ENCODE data around the gene ROR2.
"Not testable (repeated sequence)": the region's sequence is repeated elsewhere in the genome, so short reads cannot be mapped to it uniquely, and the experiment has no call there.

ROR2 gene

GRCh38 chr9:91564081-91564670, 385.9 kb downstream of the ROR2 start:
- DNase-seq (ENCODE audit: low spot score) = no peak

DNA sequence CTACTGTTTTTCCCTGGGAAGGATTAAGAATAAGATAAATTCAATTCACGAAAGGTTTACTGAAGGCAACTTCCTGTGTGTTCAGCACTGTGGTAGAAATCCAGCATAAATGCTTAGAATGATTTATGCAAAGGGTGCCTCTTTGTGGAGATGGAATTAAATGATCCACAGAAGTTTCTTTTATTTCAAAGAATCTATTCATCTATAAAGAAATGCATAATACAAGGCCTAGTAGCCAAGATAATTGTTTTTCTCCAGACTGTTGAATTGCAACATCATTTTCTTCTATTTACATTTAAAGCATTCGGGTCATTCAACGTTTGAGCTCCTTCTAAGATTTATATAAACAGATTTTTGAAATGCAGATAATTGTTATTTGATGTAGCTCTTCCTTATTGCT, 387.6 kb downstream of the ROR2 start:
- no peak for DNase-seq (ENCODE audit: low spot score)

DNA sequence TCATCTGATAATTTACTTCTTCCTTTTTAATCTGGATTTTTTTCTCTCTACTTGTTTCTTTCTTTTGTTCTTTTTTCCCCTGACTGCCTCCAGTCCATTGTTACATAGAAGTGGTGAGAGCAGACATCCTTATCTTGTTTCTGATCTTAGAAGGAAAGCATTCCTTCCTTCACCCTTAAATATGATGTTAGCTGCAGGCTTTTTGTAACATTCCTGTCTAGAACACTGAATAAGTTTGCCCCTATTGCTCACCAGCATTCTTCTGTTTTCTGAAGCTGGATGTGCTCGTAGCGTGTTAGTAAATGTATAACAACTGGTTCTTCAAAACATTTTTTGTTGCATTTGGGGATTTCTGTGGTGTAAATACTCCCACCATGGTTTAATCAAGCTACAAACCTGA, 389.7 kb downstream of the ROR2 start:
- DNase-seq (ENCODE audit: low spot score) = no peak

DNA sequence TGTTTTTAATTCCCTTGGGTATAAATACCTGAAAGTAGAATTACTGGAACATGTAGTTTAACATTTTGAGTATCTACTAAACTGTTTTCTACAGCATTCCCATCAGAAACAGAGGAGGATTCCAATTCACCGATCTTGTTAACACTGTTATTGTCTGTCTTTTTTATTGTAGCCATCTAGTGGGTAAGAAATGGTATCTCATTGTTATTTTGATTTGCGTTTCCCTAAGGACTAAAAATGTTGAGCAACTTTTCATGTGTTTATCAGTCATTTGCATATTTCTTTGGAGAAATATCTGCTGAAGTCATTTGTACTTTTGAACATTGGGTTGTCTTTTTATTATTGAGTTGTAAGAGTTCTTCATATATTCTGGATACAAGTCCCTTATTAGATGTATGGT, 391.1 kb downstream of the ROR2 start:
- no peak for DNase-seq (ENCODE audit: low spot score)

DNA sequence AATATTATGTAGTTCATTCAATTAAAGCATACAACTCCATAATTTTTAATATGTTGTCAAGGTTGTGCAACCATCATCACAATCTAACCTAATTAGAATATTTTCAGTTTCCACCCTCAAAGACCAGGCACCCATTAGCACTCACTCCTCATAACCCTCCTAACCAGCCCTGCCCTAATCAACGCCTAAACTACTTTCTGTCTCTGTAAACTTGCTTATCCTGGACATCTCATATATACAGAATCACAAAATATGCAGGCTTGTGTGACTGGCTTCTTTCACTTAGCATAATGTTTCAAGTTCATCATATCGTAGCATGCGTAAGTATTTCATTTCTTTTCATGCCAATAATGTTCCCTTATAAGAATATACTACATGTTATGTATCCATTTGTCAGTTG, 391.6 kb downstream of the ROR2 start:
- no peak for DNase-seq (ENCODE audit: low spot score)

GRCh38 chr9:91557327-91557726, 392.7 kb downstream of the ROR2 start:
- DNase-seq (ENCODE audit: low spot score) = no peak

GRCh38 chr9:91555132-91555531, 394.9 kb downstream of the ROR2 start:
- no peak for DNase-seq (ENCODE audit: low spot score)

DNA sequence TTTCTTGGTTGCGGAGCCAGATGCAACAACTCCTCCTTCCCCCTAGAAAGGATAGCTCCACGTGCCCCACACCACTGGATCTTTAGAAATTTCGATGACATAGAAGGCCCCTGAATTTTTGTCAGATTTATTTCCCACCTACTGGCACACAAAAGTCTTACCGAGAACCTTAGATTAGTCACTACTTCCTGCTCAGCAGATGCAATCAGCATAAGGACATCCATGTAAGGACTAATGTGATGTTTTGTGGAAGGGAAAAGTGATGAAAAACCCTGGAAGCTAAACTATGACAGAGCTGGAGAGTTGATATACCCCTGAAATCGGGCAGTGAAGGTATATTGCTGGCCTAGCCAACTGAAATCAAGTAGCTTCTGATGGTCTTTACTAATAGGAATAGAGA, 400.9 kb downstream of the ROR2 start:
- DNase-seq (ENCODE audit: low spot score) = no peak

- DNase-seq (ENCODE audit: low spot score) = no peak
These were observed 402.9 kb downstream of the ROR2 start for GRCh38 chr9:91547081-91547480.

DNA sequence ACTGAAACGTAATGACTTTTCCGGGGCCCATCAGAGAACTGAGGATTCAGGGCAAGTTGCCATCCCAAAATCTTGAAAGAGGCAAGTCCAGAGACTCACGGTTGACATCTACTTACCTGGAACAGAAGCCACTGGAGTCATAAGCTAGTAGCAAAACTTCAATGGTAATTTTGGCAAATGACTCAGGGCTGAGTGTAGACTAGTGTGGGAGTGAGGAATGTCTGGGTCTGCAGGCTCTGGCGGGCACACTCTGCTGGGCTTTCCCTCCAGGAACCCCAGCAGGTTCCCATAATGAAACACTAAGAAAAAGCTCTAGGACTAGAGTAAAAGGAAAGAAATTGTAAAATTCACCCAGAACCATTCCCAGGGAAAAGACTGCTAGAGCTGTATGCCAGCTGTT, 403.5 kb downstream of the ROR2 start:
- no peak for DNase-seq (ENCODE audit: low spot score)

DNA sequence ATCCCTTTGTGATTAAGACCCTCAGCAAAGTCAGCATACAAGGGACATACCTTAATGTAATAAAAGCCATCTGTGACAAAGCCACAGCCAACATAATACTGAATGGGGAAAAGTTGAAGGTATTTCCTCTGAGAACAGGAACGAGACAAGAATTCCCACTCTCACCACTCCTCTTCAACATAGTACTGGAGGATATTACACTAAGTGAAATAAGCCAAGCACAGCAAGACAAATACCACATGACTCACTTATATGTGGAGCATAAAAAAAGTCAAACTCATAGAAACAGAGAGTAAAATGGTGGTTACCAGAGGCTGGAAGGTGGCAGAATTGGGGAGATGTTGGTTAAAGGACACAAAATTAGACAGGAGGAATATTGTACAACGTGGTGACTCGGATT, 408.3 kb downstream of the ROR2 start:
- no peak for DNase-seq (ENCODE audit: low spot score)

- not testable (repeated sequence) for DNase-seq (ENCODE audit: low spot score)
These were observed 409.5 kb downstream of the ROR2 start for GRCh38 chr9:91540506-91540905.

DNA sequence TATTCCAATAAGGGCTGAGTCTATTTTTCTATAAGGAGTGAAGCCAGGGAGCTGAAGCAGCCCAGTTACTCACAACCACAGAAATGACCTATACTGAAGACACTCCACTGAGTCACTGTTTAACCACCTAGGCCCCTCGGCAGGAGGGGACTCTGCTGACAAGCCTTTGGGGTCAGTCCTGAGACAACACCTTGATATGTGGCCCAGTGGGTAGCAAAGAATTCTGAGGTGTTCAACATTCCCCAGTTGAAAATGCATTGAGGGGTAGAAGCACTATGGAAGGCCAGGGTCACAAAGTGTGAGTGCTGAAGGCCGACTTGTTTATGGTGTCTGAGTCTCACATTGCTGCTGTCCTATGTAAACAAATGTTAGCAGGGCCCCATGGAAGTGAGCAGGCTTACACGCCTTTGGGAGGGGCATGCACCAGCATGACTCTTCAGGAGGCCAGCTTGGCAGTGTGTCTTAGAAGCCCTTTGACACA, 413.8 kb downstream of the ROR2 start:
- peak; percentile 78 for DNase-seq (ENCODE audit: low spot score)

GRCh38 chr9:91534374-91534773, 415.7 kb downstream of the ROR2 start:
- DNase-seq (ENCODE audit: low spot score) = no peak

- no peak for DNase-seq (ENCODE audit: low spot score)
These were observed 416.6 kb downstream of the ROR2 start for GRCh38 chr9:91533382-91533781.

GRCh38 chr9:91532325-91532724, 417.7 kb downstream of the ROR2 start:
- no peak for DNase-seq (ENCODE audit: low spot score)

- DNase-seq (ENCODE audit: low spot score) = no peak
These were observed 419.2 kb downstream of the ROR2 start for GRCh38 chr9:91530829-91531228.

DNA sequence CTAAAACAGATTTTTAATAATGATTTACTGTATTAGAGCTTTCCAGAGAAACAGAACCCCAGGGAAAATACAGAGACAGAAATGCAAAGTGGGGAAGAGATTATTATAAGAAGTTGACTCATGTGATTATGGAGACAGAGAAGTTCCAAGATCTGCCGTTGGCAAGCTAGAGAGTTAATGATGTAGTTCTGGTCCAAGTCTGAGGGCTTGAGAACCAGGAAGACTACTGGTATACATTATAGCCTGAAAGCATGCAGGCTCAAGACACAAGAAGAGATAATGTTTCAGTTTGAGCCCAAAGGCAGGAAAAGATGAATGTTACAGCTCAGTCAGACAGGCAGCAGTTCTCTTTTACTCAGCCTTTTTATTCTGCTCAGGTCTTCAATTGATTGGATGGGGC, 427.5 kb downstream of the ROR2 start:
- no peak for DNase-seq (ENCODE audit: low spot score)

- DNase-seq (ENCODE audit: low spot score) = no peak
These were observed 430.3 kb downstream of the ROR2 start for GRCh38 chr9:91519520-91520277.

DNA sequence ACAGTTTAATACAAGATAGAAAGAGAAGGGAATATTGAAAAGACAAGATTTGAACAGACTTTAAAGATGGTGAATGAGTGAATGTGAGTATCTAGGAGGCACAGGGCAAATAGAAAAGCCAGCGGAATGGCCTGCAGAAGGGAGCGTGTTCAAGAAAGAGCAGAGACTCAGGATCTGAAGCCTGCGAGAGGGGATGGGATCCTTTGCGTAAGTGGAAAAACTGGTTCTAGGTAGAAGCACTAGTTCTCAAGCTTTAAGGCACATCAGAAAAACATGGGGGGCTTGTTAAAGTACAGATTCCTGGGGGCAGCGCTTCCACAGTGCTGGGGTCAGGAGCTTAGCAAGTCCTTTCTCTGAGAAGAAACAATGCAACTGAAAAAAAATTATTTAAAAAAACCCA, 431.6 kb downstream of the ROR2 start:
- DNase-seq (ENCODE audit: low spot score) = no peak

- DNase-seq (ENCODE audit: low spot score) = no peak
These were observed 432.2 kb downstream of the ROR2 start for GRCh38 chr9:91517801-91518200.

DNA sequence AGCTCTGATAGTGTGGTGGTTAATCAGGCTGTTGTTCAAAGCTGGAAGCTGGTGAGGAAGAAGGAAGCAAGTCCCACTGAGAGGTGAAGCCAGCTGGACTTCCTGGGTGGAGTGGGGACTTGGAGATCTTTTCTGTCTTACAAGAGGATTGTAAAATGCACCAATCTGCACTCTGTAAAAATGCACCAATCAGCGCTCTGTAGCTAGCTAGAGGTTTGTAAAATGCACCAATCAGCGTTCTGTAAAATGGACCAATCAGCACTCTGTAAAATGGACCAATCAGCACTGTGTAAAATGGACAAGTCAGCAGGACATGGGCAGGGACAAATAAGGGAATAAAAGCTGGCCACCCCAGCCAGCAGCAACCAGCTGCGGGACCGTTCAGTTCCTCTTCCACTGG, 432.7 kb downstream of the ROR2 start:
- not testable (repeated sequence) for DNase-seq (ENCODE audit: low spot score)

DNA sequence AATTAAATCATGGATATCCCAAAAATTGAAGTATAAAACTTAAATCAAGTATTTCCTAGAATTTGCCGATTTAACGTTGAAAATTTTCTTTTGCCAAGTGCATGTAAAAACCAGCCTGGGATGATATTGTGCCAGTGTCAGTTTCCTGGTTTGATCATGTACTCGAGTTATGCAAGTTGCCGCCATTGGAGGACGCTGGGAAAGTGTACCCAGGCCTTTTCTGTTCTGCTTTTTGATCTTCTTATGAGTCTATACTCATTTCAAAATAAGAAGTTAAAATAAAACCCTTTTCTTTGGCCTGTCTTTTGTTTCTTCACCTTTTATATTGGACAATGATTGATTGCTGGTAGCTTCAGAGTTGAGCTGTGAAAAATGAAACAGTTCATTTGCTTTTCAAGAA, 433.3 kb downstream of the ROR2 start:
- DNase-seq (ENCODE audit: low spot score) = no peak

DNA sequence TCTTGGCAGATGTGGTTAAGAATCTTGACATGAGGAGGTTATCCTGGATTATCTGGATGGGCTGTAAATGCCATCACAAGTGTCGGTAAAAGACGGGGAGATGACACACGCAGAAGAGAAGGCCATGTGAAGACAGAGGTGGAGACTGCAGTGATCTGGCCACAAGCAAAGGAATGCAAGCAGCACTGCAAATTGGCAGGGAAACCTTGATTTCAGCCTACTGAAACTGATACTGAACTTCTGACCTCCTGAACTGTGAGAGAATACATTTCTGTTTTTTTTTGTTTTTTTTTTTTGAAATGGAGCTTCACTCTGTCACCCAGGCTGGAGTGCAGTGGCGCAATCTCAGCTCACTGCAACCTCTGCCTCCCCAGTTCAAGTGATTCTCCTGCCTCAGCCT, 433.9 kb downstream of the ROR2 start:
- no peak for DNase-seq (ENCODE audit: low spot score)

Data from LoVo (cell line).